ENCODE results near the gene HSD17B12. TPM values are rescaled to one million over a fixed set of nuclear protein-coding genes. Genes with fewer than 3 reads are reported as not detected.

Gene HSD17B12
- total and polyA plus RNA-seq, 2 of the 8 experiments (the other 6 are each of a cell fraction or from before 2014, with no cell fraction given) = 46.0 to 121 TPM

DNA sequence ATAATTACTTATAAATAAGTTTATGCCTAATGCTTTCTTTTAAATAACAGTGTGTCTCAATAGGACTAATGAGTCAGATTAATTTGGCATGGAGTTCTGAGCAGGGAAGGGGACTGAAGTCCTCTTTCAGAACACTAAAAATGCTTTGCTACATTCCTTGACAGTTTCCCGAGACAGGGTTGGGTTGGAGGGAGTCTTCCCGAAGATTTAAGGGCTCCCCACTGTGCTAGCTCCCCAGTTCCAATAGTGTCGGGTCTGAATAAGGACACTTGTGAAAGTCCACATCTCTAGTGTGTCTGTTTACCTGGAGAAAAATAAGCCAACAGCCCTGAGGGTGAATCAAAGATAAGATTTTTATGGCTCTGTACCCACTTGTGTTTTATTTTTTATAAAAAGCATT is 41.8 kb upstream of the HSD17B12 start:
- FAIRE-seq = peak; percentile 32

More for the DNA sequence above, 41.8 kb upstream of the HSD17B12 start:
- Histone ChIP-seq H4K20me1 (replicated peaks in 1 of 2; ENCODE audit: control insufficient read depth in 1 of 2, insufficient read depth in 2 of 2, low read length in 2 of 2) (no peaks in the 10 kb centered on the region), H2BK15ac (ENCODE audit: low read length) (no peak overlapping the region), H3K9ac (replicated peaks in 1 of 4; ENCODE audit: extremely low read depth in 1 of 4, low read depth in 3 of 4, low read length in 3 of 4) (no peak overlapping the region), H3K27ac (ENCODE audit: low read depth, low read length) (no peak overlapping the region), H3K79me1 (ENCODE audit: low read depth, low read length) (no peaks in the 10 kb centered on the region), H2AK5ac (ENCODE audit: low read depth, low read length) (no peak overlapping the region), H3K27me3 (replicated peaks in 1 of 4; ENCODE audit: control insufficient read depth in 3 of 4, extremely low read depth in 1 of 4, insufficient read depth in 3 of 4, low read length in 3 of 4) (no peaks in the 10 kb centered on the region), H2AFZ (ENCODE audit: low read length) (no peak overlapping the region), H3K23me2 (ENCODE audit: low read depth, low read length) (no peaks in the 10 kb centered on the region), H3K14ac (ENCODE audit: insufficient read length) (no peak overlapping the region), H4K5ac (ENCODE audit: insufficient read length, low read depth, low read length) (no peak overlapping the region), H3K4me2 (ENCODE audit: insufficient read depth in 1 of 2, low read depth in 2 of 2, low read length in 2 of 2) (0 out of 4 replicates have a peak overlapping the region, but pooled peaks of 1 of the 2 experiments have one; percentile 24), H3K79me2 (ENCODE audit: control insufficient read depth in 1 of 2, insufficient read depth in 2 of 2, low read length in 2 of 2) (no peaks in the 10 kb centered on the region), H3K4me3 (ENCODE audit: extremely low read depth in 1 of 4, insufficient read depth in 2 of 4, low read depth in 3 of 4, low read length in 4 of 4) (no peak overlapping the region), H2BK120ac (replicated peaks; ENCODE audit: low read depth, low read length) (no peak overlapping the region), H3K9me3 (ENCODE audit: insufficient read depth in 2 of 2, low read depth in 1 of 2, low read length in 1 of 2) (no peaks in the 10 kb centered on the region), H3K56ac (replicated peaks; ENCODE audit: insufficient read length, low read depth, low read length) (no peak overlapping the region), H4K91ac (replicated peaks; ENCODE audit: insufficient read length, low read length) (no peak overlapping the region), H2BK5ac (ENCODE audit: low read depth, low read length) (no peak overlapping the region), H3K36me3 (ENCODE audit: control insufficient read depth in 2 of 4, insufficient read depth in 4 of 4, low read length in 3 of 4) (no peaks in the 10 kb centered on the region), H3K18ac (ENCODE audit: extremely low read depth, low read length) (no peak overlapping the region), H4K8ac (ENCODE audit: extremely low read depth, insufficient read depth, low read length) (no peak overlapping the region), H3K23ac (ENCODE audit: insufficient read length) (no peak overlapping the region), H2BK12ac (ENCODE audit: low read depth, low read length) (no peak overlapping the region), H3K4ac (replicated peaks; ENCODE audit: insufficient read length, low read depth, low read length) (no peak overlapping the region), H3K4me1 (replicated peaks in 1 of 4; ENCODE audit: control insufficient read depth in 3 of 4, insufficient read depth in 4 of 4, low read length in 3 of 4) (peaks cover 0 to 4% (median 1%) of the 10 kb centered on the region in 4 experiments; a peak in 2 of 7 replicates), H2BK20ac (ENCODE audit: low read length) (no peak overlapping the region)
- POLR2A ChIA-PET (ENCODE audit: partially characterized antibody) = no interaction called here
- DNase-seq (ENCODE audit: low read depth in 1 of 2, low spot score in 2 of 2) = no peak
- WGBS, 2 experiments (ENCODE audit: extremely low coverage in 1 of 2, insufficient coverage in 1 of 2, insufficient read length in 1 of 2, insufficient replicate concordance in 2 of 2, low coverage in 1 of 2, low lambda C conversion rate in 2 of 2, missing lambda C conversion rate in 1 of 2) = 34% methylated on average over 3 of the region's 3 CpGs; no CpG with 5 or more reads in 1 of the 2 experiments
- CTCF ChIA-PET (ENCODE audit: partially characterized antibody) = interaction anchor here (0.9 kb wide), 1 partner anchor 24 kb away, joined by 3 read pairs; no protein-coding TSS in a partner anchor
- TF ChIP-seq POLR2AphosphoS5 (IDR thresholded peaks at IDR 0.05; ENCODE audit: low read depth, low read length) = no peak
- TF ChIP-seq TEAD4 (IDR thresholded peaks at IDR 0.05; ENCODE audit: low read depth, low read length) = 0 out of 2 replicates have a peak, but pooled peaks have one; percentile 8
- TF ChIP-seq TAF7 (optimal IDR thresholded peaks at IDR 0.05; ENCODE audit: borderline replicate concordance, low read depth, low read length) = no peak

All from H1 (cell line).